Heart left ventricle (tissue), 13 donors: Measurements from ENCODE around the gene TMEM203.

Experiments used
- CTCF ChIP-seq, 12 donors: fragments of 200-600 bp; sonication (generic) in 4 of 12; IDR thresholded peaks; one replicate each; pipeline versions ENCODE4 v1.5.0 to v1.8.0; 2018 to 2022; ENCODE audit warnings: antibody characterized with exemption in 12 of 12, mild to moderate bottlenecking in 5 of 12
- POLR2A ChIP-seq, 2 donors: fragments of 450-650 bp; IDR thresholded peaks; one replicate each; pipeline ENCODE4 v1.6.1; 2017; ENCODE audit warnings: antibody characterized with exemption in 2 of 2, mild to moderate bottlenecking in 2 of 2, moderate library complexity in 2 of 2
- donor health status: ischemic (EF 13 %, LVEDD 7.1; RV severe dilation, severe dysfunction).
- donor health status: DM: no; HTN: yes; CAD: no.
- donor health status: DM: no; HTN: no; CAD: no.
- donor health status: ischemic (EF 25% LVEDD 6.9; RV normal size, moderate dysfunction).
- donor health status: ischemic (EF 25% LVEDD 5.7; RV mildly dilated, moderate dysfunction).
- donor health status: ischemic (EF 35%, LVEDD 5.7; RV mildly dilated, moderate dysfunction).
- donor health status: nonischemic (EF 11% LVEDD 7.7; RV severe dilation, severe dysfunction).
- donor health status: DM: yes; HTN: yes; CAD: no.
- donor health status: PGD.
- donor health status: ischemic (EF 29% LVEDD 5.4; RV normal size, mild dysfunction).
- donor health status: nonischemic (EF 23%, LVEDD 6.1; RV moderate dilation, normal function).

DNA sequence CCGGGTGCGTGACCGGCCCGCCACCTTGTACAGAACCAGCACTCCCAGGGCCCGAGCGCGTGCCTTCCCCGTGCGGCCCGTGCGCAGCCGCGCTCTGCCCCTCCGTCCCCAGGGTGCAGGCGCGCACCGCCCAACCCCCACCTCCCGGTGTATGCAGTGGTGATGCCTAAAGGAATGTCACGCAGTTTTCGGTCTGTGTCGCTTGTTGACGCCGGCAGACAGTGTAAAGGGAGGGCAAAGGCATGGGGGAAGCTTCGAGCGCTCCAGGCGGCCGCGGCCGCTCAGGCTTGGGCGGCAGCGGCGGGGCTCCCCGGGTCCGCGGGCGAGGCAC, 36.9 kb downstream of the TMEM203 start:
- no peak for TF ChIP-seq POLR2A (IDR thresholded peaks at IDR 0.05)
- TF ChIP-seq CTCF (IDR thresholded peaks at IDR 0.05): no peak
